Superior temporal gyrus (tissue), 1 donor: ENCODE results near the gene NEK4.
"Not testable (repeated sequence)": the region's sequence is repeated elsewhere in the genome, so short reads cannot be mapped to it uniquely, and the experiment has no call there.

Source experiments
- DNase-seq: peaks from one replicate; pipeline ENCODE4 v3.0.0-alpha.2; 2016; ENCODE audit errors: extremely low spot score

Gene NEK4

DNA sequence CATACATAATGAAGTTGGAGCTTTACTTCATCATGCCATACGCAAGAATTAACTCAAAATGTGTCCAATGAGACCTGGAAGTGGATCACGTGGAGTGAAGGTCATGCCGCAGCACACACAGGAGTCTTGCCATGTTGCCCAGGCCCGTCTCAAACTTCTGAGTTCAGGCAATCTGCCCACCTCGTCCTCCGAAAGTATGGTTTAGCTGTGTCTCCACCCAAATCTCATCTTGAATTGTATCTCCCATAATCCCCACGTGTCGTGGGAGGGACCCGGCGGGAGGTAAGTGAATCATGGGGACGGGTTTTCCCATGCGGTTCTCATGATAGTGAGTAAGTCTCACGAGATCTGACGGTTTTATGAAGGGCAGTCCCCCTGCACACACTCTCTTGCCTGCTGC is 39.1 kb downstream of the NEK4 start:
- no peak for DNase-seq

DNA sequence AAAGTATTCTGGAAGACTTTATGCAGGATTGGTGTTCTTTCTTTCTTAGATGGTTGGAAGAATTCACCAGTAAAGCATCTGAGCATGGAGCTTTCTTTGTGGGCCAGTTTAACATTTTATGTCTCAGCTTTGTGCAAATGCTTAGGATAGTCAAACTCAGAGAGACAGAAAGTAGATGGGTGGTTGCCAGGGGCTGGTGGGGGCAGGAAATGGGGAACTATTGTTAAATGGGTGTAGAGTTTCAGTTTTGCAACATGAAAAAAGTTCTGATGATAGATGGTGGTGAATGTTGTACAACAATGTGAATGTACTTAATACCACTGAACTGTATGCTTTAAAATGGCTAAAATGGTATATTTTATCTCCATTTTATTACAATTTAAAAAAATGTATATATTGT is 40.1 kb downstream of the NEK4 start:
- DNase-seq, result no peak

DNA sequence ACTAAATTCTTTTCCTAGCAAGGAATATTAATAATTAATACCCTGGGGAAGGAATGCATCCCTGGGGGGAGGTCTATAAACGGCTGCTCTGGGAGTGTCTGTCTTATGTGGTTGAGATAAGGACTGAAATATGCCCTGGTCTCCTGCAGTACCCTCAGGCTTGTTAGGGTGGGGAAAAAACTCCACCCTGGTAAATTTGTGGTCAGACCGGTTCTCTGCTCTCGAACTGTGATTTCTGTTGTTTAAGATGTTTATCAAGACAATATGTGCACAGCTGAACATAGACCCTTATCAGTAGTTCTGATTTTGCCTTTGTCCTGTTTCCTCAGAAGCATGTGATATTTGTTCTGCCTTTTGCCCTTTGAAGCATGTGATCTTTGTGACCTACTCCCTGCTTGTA is 42.0 kb downstream of the NEK4 start:
- DNase-seq, result not testable (repeated sequence)

DNA sequence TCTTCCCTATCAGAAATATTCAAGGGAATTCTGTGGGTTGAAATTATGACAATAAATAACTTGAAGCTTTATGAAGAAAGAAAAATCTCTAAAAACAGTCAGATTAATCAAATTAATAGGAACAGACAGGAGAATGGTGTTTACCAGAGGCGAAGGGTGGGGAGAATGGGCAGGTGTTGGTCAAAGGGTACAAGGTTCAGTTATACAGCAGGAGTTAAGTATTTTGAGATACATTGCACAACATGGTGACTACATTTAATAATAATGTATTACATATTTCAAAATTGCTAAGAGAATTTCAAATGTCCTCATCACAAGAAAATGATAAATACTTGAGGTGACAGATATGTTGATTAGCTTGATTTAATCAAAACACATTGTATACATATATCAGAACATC is 46.2 kb downstream of the NEK4 start:
- DNase-seq, result no peak

DNA sequence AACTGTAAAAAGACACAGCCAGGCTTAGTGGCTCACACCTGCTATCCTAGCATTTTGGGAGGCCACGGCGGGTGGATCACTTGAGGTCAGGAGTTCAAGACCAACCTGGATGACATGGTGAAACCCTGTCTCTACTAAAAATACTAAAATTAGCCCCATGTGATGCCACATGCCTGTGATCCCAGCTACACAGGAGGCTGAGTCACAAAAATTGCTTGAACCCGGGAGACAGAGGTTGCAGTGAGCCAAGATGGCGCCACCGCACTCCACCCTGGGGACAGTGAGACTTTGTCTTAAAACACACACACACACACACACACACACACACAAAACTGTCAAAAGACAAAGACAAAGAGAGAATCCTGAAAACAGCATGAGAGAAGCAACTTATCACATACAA is 46.8 kb downstream of the NEK4 start:
- no peak for DNase-seq

DNA sequence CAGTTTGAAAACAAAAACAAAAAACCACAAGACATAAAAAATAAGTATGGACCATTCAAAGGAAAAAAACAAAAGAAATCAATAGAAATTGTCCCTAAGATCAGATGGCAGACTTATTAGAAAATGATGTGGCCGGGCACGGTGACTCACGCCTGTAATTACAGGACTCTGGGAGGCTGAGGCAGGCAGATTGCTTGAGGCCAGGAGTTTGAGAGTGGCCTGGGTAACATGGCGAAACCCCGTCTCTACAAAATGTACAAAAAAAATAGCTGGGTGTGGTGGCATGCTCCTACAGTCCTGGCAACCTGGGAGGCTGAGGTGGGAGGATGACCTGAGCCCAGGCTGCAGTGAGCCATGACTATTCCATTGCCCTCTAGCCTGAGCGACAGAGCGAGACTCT is 48.2 kb downstream of the NEK4 start:
- no peak for DNase-seq

DNA sequence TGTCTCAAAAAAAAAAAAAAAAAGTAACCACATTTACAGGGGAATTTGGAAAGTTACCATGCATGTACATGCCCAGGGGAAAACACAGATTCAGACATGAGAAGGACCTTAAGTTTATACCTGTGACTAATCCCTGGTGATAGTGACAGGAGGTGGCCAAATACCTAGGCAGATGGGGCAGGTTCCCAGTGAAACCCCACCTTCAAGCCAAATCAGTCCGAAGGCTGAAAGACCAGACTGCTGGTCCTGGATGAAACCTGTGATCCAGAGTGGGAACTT is 49.1 kb downstream of the NEK4 start:
- DNase-seq, result no peak

DNA sequence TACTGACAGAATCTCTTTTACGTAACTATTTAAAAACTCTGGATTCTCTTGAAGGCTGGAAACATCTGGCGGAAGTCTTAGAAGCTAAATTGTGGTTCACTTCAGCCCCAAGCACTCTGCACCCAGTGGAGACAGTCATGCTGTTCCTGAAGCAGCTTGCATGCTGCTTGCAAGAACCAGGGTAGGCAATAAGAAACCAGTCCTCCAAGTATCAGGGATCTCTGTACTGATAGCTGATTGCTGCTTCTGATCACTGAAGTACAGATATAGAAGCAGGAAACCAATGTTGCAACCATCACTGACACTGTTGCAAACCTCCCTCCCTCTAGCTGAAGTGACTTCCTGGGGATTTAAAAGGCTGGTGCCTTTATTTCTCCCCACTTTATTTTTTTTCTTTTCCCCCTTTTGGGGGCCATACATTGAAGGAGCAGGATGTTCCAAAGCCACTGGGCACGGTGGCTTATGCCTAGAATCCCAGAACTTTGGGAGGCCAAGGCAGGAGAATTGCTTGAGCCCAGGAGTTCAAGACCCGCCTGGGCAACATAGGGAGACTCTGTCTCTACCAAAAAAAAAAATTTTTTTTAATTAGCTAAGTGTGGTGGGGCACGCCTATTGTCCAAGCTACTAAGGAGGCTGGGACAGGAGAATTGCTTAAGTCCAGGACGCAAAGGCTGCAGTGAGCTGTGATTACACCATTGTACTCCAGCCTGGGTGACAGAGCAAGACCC is 49.6 kb downstream of the NEK4 start:
- DNase-seq, result no peak

DNA sequence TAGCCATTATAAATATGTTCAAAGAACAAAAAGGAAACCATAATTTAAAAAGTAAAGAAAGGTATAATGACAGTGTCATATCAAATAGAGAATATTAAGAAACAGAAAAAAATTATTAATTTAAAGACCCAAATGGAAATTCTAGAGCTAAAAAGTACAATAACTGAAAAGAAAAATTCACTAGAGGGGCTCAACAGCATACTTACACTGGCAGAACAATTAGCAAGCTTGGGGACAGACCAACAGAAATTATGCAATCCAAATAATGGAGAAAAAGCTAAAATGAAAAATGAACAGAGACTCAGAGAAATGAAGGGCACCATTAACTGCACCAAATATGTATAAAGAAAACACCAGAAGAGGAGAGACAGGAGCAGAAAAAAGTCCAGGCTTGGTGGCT is 51.1 kb downstream of the NEK4 start:
- DNase-seq, result no peak

DNA sequence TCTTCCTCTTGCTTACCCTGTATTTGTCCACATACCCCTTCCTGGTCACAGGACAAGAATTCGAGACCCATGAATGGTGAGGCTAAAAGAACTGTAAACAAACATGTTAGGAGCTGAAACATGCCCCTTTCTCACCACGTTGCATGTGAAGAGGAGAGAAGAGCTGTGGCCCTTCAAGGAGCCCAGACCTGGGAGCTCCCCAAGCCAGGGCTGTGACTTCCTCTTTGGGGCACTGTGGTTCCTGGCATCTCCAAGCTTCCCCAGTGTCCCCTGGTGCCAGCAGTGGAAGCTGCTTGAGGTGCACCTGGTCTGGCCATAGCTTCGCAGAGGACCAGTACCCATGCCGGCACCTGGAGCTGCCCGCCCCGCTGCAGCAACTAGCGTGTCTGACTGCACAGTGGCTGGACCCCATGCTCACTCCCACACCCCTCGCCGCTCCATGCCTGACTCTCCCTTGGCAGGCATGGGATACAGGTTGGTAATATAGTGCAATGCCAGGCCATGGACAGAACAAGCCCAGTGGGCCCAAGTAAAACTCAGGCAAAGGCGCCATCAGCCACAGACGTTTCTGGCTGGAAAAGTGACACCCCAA is 54.9 kb downstream of the NEK4 start:
- DNase-seq, result no peak

DNA sequence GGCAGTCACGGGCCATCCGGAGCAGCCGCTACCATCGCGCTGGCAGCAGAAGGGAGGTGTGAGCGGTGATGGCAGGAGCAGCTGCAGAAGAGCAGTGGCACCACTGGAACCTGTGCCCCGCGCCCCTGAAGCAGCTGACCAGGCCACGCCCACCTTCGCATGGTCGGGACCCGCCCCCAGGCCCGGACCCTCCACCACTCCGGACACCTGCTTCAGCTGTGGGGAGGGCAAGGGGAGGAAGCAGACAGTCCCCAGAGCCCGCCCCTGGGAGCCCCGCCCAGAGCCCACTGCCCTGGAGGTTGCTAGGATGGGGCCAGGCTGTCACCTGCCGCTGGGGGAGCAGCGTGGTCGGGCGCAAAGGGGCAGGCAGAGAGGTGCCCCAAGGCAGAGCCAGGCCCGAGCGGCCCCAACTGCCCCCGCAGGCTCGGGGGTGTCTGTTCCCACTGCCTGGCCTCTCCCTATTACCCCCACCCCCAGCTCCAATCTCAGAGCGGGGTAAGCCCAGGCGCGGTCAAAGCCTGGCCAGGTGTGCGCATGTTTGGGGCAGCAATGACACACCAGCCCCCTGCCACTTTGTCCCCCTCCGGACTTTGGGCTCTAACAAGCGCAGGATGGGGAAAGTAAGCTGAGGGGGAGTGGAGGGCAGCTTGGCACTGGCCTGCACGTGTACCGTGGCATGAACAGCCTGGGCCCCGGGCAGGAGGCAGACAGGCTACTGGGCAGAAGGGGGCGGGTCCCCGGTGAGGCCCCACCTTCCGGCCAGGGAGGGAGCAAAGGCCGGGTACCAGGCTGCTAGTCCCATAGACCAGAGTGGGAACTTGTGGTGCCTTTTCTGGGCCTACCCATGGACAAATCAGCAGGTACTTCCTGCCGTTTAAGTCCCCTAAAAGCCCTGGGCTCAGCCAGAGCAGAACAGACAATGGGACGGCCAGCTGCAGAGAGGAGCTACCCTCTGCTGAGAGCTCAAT is 56.1 kb downstream of the NEK4 start:
- no peak for DNase-seq

DNA sequence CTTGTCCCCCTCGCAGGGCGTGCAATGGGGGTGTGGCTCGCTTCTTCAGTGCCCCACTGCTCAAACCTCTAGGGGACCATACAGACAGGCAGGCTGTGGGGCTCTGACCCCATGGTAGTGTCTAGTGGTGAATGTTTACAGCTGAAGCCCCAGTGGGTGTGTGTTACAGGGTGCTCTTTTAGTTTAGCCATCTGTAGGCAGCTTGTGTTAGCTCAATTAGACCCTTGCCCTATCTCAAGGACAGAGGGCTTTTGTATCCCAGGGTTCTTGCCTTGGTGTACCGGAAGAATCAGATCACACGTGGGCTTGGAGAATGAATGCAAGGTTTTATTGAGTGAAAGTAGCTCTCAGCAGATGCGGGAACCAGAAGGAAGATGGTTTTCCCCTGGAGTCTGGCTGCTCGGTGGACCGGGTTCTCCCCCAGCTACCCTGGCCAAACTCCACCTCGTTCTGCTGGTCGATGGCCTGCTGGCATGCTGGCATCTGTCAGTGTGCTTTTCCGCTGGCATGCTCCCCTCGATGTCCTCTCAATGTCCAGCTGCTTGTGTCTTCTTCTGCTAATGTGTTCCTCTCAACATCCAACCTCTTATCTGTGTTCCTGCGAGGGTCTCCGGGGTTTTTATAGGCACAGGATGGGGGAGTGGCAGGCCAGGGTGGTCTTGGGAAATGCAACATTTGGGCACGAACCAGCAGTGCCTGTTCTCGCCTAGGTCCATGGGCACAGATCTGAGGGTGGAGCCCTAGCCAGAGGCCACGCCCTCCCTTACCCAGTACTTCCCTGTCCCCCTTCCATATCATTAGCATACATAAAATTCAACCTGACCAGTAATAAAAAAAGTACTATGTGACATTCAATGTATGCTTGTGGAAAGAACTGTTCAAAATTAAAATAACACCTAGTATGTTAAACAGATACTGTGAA is 58.2 kb downstream of the NEK4 start:
- DNase-seq, result no peak

DNA sequence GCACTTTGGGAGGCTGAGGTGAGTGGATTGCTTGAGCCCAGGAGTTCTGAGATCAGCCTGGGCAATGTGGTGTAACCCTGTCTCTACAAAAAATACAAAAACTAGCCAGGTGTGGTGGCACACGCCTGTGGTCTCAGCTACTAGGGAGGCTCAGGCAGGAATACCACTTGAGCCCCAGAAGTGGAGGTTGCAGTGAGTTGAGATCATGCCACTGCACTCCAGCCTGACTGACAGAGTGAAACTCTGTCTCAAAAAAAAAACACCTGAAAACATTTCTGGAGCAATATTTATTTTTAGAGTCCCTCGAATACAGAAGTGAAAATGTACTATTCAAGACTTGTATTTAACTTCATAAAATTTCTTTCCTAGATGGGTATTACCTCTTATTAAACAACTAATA is 60.2 kb downstream of the NEK4 start:
- DNase-seq, result no peak

DNA sequence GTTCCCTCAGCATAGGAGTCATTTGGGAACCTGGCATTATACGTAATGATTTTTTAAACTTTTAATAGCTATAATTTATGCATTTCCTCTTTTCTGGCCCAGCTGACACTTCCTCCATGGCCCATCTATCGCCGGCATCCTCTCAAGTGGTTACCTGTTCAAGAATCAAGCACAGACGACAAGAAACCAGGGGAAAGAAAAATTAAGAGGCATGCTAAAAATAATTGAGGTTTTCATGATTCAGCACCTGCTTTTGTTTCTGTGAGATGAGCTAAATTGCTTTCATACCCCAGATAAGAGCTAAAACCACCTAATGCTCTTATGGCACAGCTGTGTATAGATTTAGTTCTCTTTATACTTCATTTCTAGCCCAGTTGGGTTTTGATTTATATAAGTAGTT is 63.2 kb downstream of the NEK4 start:
- no peak for DNase-seq

DNA sequence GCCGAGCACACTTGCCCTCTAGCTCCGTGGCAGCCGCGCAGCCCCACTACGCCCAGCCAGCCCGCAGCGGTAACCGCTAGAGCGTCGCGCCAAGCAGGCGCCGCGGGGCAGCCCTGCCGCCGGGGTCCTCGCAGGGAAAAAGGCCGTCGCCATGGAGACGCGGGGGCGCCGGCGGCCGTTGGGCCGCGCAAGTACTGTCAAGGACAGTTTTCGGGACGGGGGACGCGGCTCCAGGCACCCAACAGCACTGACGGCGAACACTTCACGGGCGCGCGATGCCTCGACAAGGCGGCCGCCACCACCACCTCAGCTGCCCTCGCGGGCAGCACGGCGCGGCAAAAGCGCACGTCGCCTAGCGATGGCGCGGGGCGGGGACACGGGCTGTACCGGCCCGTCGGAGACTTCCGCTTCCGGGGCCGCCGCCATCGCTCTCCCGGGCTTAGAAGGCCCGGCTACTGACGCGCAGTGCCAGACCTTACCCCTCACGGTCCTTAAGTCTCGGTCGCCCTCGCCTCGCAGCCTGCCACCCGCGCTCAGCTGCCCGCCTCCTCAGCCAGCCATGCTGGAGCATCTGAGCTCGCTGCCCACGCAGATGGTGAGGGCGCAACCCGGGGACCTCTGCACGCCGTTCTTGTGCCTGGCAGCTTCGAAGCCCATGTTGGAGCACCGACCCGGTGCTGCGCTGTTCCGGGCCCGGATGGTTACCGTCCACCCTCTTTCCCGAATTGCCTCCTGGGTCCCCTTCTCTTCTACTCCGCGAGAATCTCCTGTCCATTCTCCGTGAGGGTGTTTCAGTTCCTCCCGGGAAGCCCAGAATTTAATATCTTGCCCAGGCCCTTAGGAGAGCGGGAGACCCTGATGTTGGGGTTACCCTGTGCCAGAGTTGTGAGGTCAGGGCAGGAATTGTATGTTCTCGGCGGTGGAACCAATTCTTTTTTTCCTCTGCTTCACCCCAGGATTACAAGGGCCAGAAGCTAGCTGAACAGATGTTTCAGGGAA is 64.8 kb downstream of the NEK4 start, which contains the start of the genes GLT8D1 and SPCS1:
TSS of gene GLT8D1 (minus strand) at position 104 of the 999 bp plus-strand sequence. CDS start 5,331 bp downstream, outside the sequence.
TSS of gene SPCS1 (plus strand) at position 419 of the 999 bp plus-strand sequence. CDS start at position 560, 141 bp downstream.
- peak; percentile 90 for DNase-seq

DNA sequence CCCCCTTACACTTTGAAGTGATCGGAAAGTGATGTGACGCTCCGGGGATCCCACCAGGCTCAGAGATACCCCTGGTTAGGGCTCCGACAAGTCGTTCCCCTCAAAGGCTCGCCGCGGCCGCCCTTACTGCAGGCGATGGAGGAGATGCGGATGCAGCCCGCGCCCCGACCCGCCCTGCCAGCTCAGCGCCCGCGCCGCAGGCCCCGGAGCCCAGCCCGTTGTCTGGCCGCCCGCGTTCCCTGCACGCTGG is 65.4 kb downstream of the NEK4 start:
- no peak for DNase-seq

DNA sequence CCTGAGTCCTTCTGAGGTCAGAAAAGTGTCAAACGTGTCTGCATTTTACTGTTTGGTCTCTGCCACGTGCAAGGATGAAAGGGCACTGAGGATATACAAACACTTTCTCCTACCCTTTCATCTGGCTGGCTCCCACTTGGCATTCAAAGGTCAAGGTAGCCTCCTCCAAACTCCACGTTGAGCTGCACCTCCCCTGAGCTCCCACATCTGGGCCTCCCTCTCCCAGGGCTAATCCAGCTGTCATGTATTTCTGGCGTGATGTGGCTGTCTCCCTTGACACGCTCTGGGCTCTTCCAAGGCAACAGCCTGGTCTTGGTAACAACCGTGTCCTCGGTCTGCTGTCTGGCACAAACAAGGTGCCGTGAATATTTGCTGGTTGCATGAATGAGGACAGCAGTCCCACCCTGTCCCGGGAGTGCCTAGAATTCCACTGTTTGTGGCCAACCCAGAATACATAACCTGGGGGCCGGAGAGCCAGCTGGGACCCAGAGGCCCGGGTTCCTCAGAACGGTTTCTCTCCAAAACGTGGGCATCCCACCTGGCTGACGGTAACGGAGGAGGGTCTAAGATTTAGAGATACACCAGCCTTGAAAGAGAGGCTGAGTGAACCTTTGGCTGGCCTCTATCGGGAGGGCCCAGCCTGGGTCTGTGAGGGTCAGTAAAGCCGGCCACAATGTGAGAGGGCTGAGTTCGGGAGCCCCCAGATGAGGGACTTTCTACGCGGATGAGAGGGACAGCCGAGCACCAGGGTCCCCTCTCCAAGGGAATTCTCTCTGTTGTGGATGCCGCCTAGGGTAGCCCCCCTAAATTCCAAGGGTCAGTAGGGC is 65.9 kb downstream of the NEK4 start:
- DNase-seq, result no peak

DNA sequence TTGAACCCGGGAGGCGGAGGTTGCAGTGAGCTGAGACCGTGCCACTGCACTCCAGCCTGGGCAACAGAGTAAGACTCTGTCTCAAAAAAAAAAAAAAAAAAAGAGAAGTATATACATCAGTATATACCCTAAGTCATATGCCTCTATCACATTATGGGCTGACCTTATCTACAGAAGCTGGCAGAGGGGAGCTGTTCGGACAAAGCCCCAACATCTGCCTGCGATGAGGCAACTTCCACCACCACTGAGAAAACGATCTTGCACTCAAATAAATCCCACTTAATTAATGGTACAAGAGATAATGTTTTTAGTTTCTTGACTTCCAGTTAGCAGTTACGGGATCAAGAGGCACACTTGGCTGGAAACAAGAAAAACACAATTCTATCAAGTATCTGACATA is 67.4 kb downstream of the NEK4 start:
- no peak for DNase-seq

DNA sequence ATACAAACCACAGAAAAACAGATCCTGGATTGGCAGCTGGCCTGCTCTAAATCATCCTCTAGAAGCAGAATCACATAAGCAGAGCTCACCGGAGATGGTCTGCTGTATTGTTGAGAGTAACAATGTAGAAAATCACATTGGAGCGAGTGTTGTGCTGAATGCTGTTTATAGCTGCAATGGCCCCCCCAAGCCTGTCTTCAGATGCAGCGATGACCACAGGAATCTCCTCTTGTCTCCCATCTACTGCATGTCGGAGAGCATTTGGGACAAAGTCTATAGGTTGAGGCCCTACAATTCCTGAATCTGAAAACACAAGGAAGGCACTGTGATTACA is 73.1 kb downstream of the NEK4 start:
- no peak for DNase-seq
